Kidney (tissue), 14 donors: ENCODE results near the gene ERO1B. TPM values are rescaled to one million over a fixed set of nuclear protein-coding genes. Genes with fewer than 3 reads are reported as not detected.

Experiments used
- DNase-seq, 5 donors: peaks; one replicate each; pipeline ENCODE4 v3.0.0-alpha.2; 2013 to 2020
- FAIRE-seq: peaks from 2 replicates; lab custom pipeline; 2012; peaks lifted over from hg19 to GRCh38; lab: Jason Lieb, UNC
- H3K27ac ChIP-seq, 2 donors: one replicate each; pipeline ENCODE4 v1.7.0; 2013; ENCODE audit warnings: low read depth in 2 of 2, low read length in 2 of 2, inconsistent platforms in 1 of 2
- H3K27me3 ChIP-seq: one replicate; pipeline ENCODE4 v1.7.1; 2013; ENCODE audit warnings: low read length, inconsistent platforms; ENCODE audit not compliant: control insufficient read depth, insufficient read depth
- H3K36me3 ChIP-seq, 3 donors: one replicate each; pipeline versions ENCODE4 v1.7.0 to v1.7.1; 2013; ENCODE audit warnings: low read length in 3 of 3, control low read depth in 1 of 3, inconsistent platforms in 1 of 3; ENCODE audit not compliant: insufficient read depth in 3 of 3, control insufficient read depth in 2 of 3
- H3K4me1 ChIP-seq, 3 donors: one replicate each; pipeline versions ENCODE4 v1.7.0 to v1.7.1; 2013; ENCODE audit warnings: low read length in 3 of 3, inconsistent platforms in 1 of 3, low read depth in 1 of 3; ENCODE audit not compliant: control insufficient read depth in 2 of 3, insufficient read depth in 2 of 3
- H3K4me3 ChIP-seq, 3 donors: one replicate each; pipeline versions ENCODE4 v1.7.0 to v1.8.1; 2013; ENCODE audit warnings: low read length in 3 of 3, control low read depth in 1 of 3, inconsistent platforms in 1 of 3
- H3K9ac ChIP-seq, 3 donors: one replicate each; pipeline versions ENCODE4 v1.7.0 to v1.7.1; 2013; ENCODE audit warnings: low read length in 3 of 3, control low read depth in 1 of 3, inconsistent platforms in 1 of 3
- H3K9me3 ChIP-seq, 3 donors: one replicate each; pipeline versions ENCODE4 v1.7.0 to v1.7.1; 2013; ENCODE audit warnings: low read length in 3 of 3, control low read depth in 1 of 3, inconsistent platforms in 1 of 3; ENCODE audit not compliant: control insufficient read depth in 2 of 3, insufficient read depth in 1 of 3
- intact Hi-C: fragments of 100-400 bp; cut with DNase I; formaldehyde crosslinking; loops from one replicate; pipeline ENCODE4 v1.11.1; 2022
- polyA plus RNA-seq: library from polyadenylated mRNA; stranded (reverse); fragments of 350-450 nt; fragmentation: Illumina TruSeq; extraction: RNeasy Lipid Tissue Mini Kit (QIAGEN cat#74804); gene quantifications from one replicate; pipeline ENCODE4 v1.2.3, GENCODE V29; 2014; ENCODE audit warnings: low read depth, low replicate concordance; ENCODE audit not compliant: insufficient read depth
- total RNA-seq: library from RNA; stranded (reverse); fragmentation: NEBNext Ultra II Directional; extraction: Animal tissue kit (Norgen Biotek cat#: 25700); gene quantifications from one replicate; pipeline ENCODE4 v1.2.1, GENCODE V29; 2021
- TF ChIP-seq, protein P1 (sequence below): IDR thresholded peaks from 3 replicates; pipeline ENCODE4 v1.5.1; 2012; ENCODE audit warnings: mild to moderate bottlenecking, moderate library complexity, borderline replicate concordance; ENCODE audit not compliant: insufficient read depth; ENCODE audit errors: extremely low read depth
- donor health status: control.
- donor health status: control.
- donor health status: control.
- donor health status: control.
- donor health status: control.
- donor health status: DM: yes; HTN: yes; CAD: no.
- donor health status: Normal renal cell carcinoma (clear cell type).

Gene ERO1B
- total and polyA plus RNA-seq, 2 donors from 2014 or later = 5.7 to 9.9 TPM

DNA sequence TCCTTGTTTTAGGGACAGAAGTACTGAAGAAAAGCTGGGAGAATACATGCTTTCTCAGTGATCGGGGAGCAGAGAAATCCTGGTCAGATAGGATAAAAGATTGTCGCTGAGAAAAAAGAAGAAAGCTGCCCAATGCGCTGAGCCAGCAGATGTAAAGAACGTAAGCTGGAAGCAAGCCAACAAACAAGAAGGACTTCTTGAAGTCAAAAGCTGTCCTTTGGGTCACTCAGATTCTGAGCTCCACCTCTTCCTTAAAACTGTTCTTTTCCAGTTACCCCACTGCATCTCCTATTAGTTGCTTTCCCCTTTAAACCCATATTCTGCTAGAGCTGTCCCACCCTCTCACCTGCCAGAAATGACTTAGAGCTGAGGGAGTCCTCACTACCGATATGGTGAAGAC, 74.6 kb downstream of the ERO1B start:
- FAIRE-seq = no peak
- Histone ChIP-seq H3K27ac (no peak overlapping the region), H3K27me3 (no peaks in the 10 kb centered on the region), H3K9ac (no peak overlapping the region), H3K36me3 (peaks cover 0 to 7% (median 7%) of the 10 kb centered on the region in 3 donors), H3K4me3 (no peak overlapping the region), H3K9me3 (no peaks in the 10 kb centered on the region), H3K4me1 (no peaks in the 10 kb centered on the region)
- TF ChIP-seq, protein P1, sequence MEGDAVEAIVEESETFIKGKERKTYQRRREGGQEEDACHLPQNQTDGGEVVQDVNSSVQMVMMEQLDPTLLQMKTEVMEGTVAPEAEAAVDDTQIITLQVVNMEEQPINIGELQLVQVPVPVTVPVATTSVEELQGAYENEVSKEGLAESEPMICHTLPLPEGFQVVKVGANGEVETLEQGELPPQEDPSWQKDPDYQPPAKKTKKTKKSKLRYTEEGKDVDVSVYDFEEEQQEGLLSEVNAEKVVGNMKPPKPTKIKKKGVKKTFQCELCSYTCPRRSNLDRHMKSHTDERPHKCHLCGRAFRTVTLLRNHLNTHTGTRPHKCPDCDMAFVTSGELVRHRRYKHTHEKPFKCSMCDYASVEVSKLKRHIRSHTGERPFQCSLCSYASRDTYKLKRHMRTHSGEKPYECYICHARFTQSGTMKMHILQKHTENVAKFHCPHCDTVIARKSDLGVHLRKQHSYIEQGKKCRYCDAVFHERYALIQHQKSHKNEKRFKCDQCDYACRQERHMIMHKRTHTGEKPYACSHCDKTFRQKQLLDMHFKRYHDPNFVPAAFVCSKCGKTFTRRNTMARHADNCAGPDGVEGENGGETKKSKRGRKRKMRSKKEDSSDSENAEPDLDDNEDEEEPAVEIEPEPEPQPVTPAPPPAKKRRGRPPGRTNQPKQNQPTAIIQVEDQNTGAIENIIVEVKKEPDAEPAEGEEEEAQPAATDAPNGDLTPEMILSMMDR = no peak
- DNase-seq = peak in 1 of 5 donors; percentile 11
- intact Hi-C loops = no loop called here

DNA sequence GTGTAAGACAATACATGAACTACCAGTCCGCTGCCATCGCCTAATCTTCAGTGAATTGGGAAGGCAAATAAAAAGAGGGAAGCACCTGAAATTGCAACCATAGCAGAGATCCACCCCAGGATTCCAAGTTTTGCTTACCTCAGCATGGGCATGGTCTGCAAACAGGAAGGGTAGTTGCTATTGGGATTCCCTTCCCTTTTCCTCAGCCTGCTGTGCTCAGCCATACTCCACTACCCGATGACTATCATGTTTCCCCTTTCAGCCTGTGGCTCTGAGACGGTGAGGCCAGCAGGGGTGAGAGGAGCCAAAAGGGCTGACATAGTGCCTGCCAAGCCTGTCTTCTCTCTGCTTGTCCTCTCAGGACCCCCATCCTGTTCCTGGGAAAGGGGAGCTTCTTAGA, 75.2 kb downstream of the ERO1B start:
- Histone ChIP-seq H3K4me3 (no peak overlapping the region), H3K36me3 (peaks cover 0 to 7% (median 7%) of the 10 kb centered on the region in 3 donors), H3K27ac (no peak overlapping the region), H3K4me1 (no peaks in the 10 kb centered on the region), H3K27me3 (no peaks in the 10 kb centered on the region), H3K9ac (no peak overlapping the region), H3K9me3 (peaks cover 0 to 3% (median 2%) of the 10 kb centered on the region in 3 donors)
- FAIRE-seq = no peak
- intact Hi-C loops = no loop called here
- TF ChIP-seq, protein P1 = no peak
- peak in 4 of 5 donors; percentile 13 to 50 (median 40) for DNase-seq

DNA sequence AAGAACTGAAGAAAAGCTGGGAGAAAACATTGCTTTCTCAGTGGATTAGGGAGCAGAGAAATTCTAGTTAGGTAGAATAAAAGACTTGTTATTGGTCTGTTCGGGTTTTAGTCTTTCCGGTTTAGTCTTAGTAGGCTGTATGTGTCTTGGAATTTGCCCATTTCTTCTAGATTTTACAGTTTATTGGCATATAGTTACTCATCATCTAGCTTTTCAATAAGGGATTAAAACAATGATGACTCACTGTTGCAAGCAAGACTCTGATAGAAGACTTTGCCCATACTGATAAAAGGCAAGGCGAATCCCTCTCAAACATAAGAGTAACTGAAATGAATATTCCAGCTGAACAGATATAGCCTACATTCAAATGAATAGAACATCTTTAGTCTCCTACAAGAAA, 77.1 kb downstream of the ERO1B start:
- no peak for DNase-seq
- intact Hi-C loops = no loop called here
- TF ChIP-seq, protein P1 = no peak
- no peaks in the 10 kb centered on the region for H3K4me1 ChIP-seq
- no peak overlapping the region for H3K9ac ChIP-seq
- no peak for FAIRE-seq
- no peak overlapping the region for H3K27ac ChIP-seq
- H3K9me3 ChIP-seq = peaks cover 0 to 13% (median 4%) of the 10 kb centered on the region in 3 donors
- H3K36me3 ChIP-seq = peaks cover 0 to 7% (median 7%) of the 10 kb centered on the region in 3 donors
- H3K27me3 ChIP-seq = no peaks in the 10 kb centered on the region
- H3K4me3 ChIP-seq = no peak overlapping the region

DNA sequence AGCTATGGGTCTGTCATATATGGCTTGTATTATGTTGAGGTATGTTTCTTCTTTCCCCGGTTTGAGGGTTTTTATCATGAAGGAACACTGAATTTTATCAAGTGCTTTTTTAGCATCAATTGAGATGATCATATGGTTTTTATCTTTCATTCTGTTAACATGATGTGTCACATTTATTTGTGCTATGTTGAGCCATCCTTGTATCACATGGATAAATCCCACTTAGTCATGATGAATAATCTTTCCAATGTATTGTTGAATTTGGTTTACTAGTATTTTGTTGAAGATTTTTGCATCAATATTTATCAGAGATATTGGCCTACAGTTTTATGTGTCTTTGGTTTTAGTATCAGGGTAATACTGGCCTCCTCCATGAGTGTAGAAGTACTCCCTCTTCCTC, 77.7 kb downstream of the ERO1B start:
- H3K9ac ChIP-seq = no peak overlapping the region
- DNase-seq (no peak), FAIRE-seq (no peak)
- H3K27me3 ChIP-seq = no peaks in the 10 kb centered on the region
- peaks cover 0 to 7% (median 7%) of the 10 kb centered on the region in 3 donors for H3K36me3 ChIP-seq
- no peaks in the 10 kb centered on the region for H3K4me1 ChIP-seq
- peaks cover 0 to 13% (median 4%) of the 10 kb centered on the region in 3 donors for H3K9me3 ChIP-seq
- no peak overlapping the region for H3K27ac ChIP-seq
- TF ChIP-seq, protein P1 = no peak
- no peak overlapping the region for H3K4me3 ChIP-seq
- intact Hi-C loops = no loop called here
